RWPE2 (cell line): ENCODE data around the gene SLC13A3.
"Not testable (repeated sequence)": the region's sequence is repeated elsewhere in the genome, so short reads cannot be mapped to it uniquely, and the experiment has no call there.

Source experiments
- ATAC-seq: fragments of 200-7000 bp; cut with Tn5 transposase; 3 replicates; pipeline ENCODE4 v1.9.1; 2021; ENCODE audit warnings: low read depth
- DNase-seq: peaks from one replicate; pipeline ENCODE4 v3.0.0-alpha.2; 2020; ENCODE audit warnings: low spot score
- H3K27ac ChIP-seq: fragments of 450-650 bp; 2 replicates; pipeline ENCODE4 v1.5.1; 2017; ENCODE audit warnings: mild to moderate bottlenecking; ENCODE audit not compliant: poor library complexity, severe bottlenecking
- H3K27me3 ChIP-seq: fragments of 250-450 bp; sonication (Bioruptor Pico); 2 replicates; pipeline ENCODE4 v1.5.1; 2021; ENCODE audit warnings: mild to moderate bottlenecking, moderate library complexity; ENCODE audit not compliant: insufficient read depth, poor library complexity, severe bottlenecking
- H3K36me3 ChIP-seq: fragments of 250-450 bp; sonication (Bioruptor Pico); 2 replicates; pipeline ENCODE4 v1.5.1; 2020; ENCODE audit warnings: low read depth, mild to moderate bottlenecking, moderate library complexity
- H3K4me1 ChIP-seq: fragments of 250-450 bp; sonication (Bioruptor Pico); 2 replicates; pipeline ENCODE4 v1.5.1; 2021; ENCODE audit warnings: mild to moderate bottlenecking, moderate library complexity; ENCODE audit not compliant: insufficient read depth, poor library complexity, severe bottlenecking
- H3K4me3 ChIP-seq: fragments of 250-450 bp; sonication (Bioruptor Pico); 2 replicates; pipeline ENCODE4 v1.5.1; 2021; ENCODE audit warnings: mild to moderate bottlenecking, moderate library complexity; ENCODE audit not compliant: severe bottlenecking
- H3K9me3 ChIP-seq: fragments of 250-450 bp; sonication (Bioruptor Pico); 2 replicates; pipeline ENCODE4 v1.5.1; 2021; ENCODE audit warnings: mild to moderate bottlenecking, moderate library complexity; ENCODE audit not compliant: severe bottlenecking
- CTCF ChIP-seq: fragments of 450-650 bp; IDR thresholded peaks from one replicate; pipeline ENCODE4 v1.5.1; 2017; ENCODE audit warnings: mild to moderate bottlenecking, moderate library complexity; ENCODE audit not compliant: poor library complexity, severe bottlenecking

The SLC13A3 gene

GRCh38 chr20:46681032-46681854 is 30.0 kb upstream of the SLC13A3 start:
- no peak overlapping the region for H3K27ac ChIP-seq
- H3K4me1 ChIP-seq: peaks cover 15% of the 10 kb centered on the region
- peaks cover 36% of the 10 kb centered on the region for H3K36me3 ChIP-seq
- ATAC-seq (no peak), DNase-seq (no peak)
- H3K4me3 ChIP-seq: no peak overlapping the region
- no peaks in the 10 kb centered on the region for H3K27me3 ChIP-seq
- no peaks in the 10 kb centered on the region for H3K9me3 ChIP-seq
- TF ChIP-seq CTCF: peak; percentile 99

GRCh38 chr20:46680684-46681031 is 29.4 kb upstream of the SLC13A3 start:
- no peaks in the 10 kb centered on the region for H3K27me3 ChIP-seq
- no peak for DNase-seq
- TF ChIP-seq CTCF: no peak
- H3K9me3 ChIP-seq: no peaks in the 10 kb centered on the region
- no peak overlapping the region for H3K27ac ChIP-seq
- ATAC-seq: no peak
- peaks cover 15% of the 10 kb centered on the region for H3K4me1 ChIP-seq
- H3K4me3 ChIP-seq: no peak overlapping the region
- H3K36me3 ChIP-seq: peaks cover 30% of the 10 kb centered on the region

- no peak for TF ChIP-seq CTCF
- Histone ChIP-seq H3K27ac (no peak overlapping the region), H3K9me3 (no peaks in the 10 kb centered on the region), H3K4me3 (no peak overlapping the region), H3K36me3 (peaks cover 19% of the 10 kb centered on the region), H3K4me1 (peaks cover 10% of the 10 kb centered on the region), H3K27me3 (no peaks in the 10 kb centered on the region)
- DNase-seq: no peak
- no peak for ATAC-seq
Measured at GRCh38 chr20:46678516-46678915, 27.3 kb upstream of the SLC13A3 start.

- TF ChIP-seq CTCF: no peak
- Histone ChIP-seq H3K4me1 (peaks cover under 1% of the 10 kb centered on the region), H3K27me3 (no peaks in the 10 kb centered on the region), H3K36me3 (peaks cover 19% of the 10 kb centered on the region), H3K27ac (no peak overlapping the region), H3K4me3 (no peak overlapping the region), H3K9me3 (no peaks in the 10 kb centered on the region)
- no peak for ATAC-seq
- DNase-seq: no peak
Measured at GRCh38 chr20:46677608-46678007, 26.3 kb upstream of the SLC13A3 start.

- DNase-seq, H3K4me1 ChIP-seq, H3K9me3 ChIP-seq, H3K27ac ChIP-seq, H3K4me3 ChIP-seq, ATAC-seq, H3K27me3 ChIP-seq: not testable (repeated sequence)
- peaks cover 15% of the 10 kb centered on the region for H3K36me3 ChIP-seq
Measured at GRCh38 chr20:46676649-46677316, 25.5 kb upstream of the SLC13A3 start.
